ENCODE results near the gene PITX2. TPM values are rescaled to one million over a fixed set of nuclear protein-coding genes. Genes with fewer than 3 reads are reported as not detected.

The PITX2 gene
- total RNA-seq, 1 donor from 2014 or later: 1.0 TPM

DNA sequence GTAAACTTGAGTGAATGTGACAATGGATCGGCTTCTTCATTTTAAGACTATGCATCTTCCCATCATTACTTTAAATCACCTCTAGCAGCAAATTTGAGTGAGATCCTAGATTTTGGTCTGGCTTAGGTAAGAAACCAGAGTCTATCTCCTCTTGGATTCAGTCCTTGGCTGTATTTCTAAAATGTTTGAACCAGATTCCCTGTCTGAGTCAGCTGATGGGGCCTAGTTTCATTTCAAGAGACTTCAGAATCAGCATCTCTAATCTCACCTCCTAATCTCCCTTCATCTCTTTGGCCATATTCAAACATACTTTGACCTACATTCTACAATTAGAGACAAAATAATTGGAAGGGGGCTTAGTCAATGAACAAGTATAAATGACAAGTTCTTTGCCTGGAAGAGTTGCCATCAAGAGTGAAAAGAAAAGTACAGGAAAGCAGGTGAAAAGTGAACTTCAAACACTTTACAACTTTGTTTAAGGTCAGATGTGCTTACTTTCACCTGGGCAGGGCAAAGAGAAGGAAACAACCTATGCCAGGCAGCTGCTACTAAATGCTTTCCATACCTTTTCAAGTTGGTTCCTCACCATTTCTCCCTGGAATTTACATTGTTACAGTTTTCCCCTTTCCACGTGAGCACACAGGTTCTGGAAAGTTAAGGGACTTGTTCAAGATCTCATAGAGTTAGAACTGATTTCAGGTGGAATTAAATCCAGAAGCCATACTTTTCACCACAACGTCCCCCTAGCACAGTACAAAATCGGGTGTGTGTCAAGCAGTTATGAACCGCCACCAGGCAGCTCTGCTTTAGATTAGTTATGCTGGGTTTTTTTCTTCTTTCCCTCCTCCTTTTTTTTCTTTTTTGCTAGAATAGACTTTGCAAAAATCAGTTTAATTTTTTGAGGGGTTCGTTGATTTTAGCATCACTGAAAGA is 30.7 kb upstream of the PITX2 start:
- DNase-seq (ENCODE audit: low spot score): no peak
- H3K27me3 Mint-ChIP-seq (ENCODE audit: low read depth): peaks cover 39% of the 10 kb centered on the region
- H3K9me3 Mint-ChIP-seq (ENCODE audit: low read depth): peaks cover under 1% of the 10 kb centered on the region
- H3K36me3 Mint-ChIP-seq (ENCODE audit: low read depth): no peaks in the 10 kb centered on the region
- TF ChIP-seq, protein P1, sequence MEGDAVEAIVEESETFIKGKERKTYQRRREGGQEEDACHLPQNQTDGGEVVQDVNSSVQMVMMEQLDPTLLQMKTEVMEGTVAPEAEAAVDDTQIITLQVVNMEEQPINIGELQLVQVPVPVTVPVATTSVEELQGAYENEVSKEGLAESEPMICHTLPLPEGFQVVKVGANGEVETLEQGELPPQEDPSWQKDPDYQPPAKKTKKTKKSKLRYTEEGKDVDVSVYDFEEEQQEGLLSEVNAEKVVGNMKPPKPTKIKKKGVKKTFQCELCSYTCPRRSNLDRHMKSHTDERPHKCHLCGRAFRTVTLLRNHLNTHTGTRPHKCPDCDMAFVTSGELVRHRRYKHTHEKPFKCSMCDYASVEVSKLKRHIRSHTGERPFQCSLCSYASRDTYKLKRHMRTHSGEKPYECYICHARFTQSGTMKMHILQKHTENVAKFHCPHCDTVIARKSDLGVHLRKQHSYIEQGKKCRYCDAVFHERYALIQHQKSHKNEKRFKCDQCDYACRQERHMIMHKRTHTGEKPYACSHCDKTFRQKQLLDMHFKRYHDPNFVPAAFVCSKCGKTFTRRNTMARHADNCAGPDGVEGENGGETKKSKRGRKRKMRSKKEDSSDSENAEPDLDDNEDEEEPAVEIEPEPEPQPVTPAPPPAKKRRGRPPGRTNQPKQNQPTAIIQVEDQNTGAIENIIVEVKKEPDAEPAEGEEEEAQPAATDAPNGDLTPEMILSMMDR (IDR thresholded peaks at IDR 0.05): no peak
- H3K4me3 Mint-ChIP-seq (ENCODE audit: unreplicated experiment): no peak overlapping the region
- no peak overlapping the region for H3K27ac Mint-ChIP-seq (ENCODE audit: unreplicated experiment)
- no peaks in the 10 kb centered on the region for H3K4me1 Mint-ChIP-seq (ENCODE audit: low read depth)

DNA sequence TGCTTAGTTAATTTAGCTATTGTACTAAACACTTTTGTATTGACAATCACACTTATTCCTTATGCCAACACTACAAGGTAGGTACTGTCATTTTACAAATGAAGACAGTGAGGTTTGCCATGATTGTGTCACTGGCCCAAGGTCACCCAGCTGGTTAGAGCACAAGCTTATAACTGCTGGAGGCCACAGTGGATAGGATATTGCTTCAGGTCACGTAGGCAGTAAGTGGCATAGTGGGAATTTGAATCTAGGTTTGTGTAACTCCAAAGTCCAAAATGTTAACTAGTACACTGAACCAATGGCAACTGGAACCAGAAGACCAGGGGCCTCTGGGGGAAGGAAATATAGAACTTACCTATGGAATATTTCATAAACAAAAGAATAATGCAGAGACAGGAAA is 21.1 kb upstream of the PITX2 start:
- peaks cover 78% of the 10 kb centered on the region for H3K27me3 Mint-ChIP-seq (ENCODE audit: low read depth)
- H3K9me3 Mint-ChIP-seq (ENCODE audit: low read depth): peaks cover 2% of the 10 kb centered on the region
- DNase-seq (ENCODE audit: low spot score): no peak
- H3K36me3 Mint-ChIP-seq (ENCODE audit: low read depth): peaks cover 1% of the 10 kb centered on the region
- no peak overlapping the region for H3K27ac Mint-ChIP-seq (ENCODE audit: unreplicated experiment)
- no peaks in the 10 kb centered on the region for H3K4me1 Mint-ChIP-seq (ENCODE audit: low read depth)
- TF ChIP-seq, protein P1 (IDR thresholded peaks at IDR 0.05): no peak
- H3K4me3 Mint-ChIP-seq (ENCODE audit: unreplicated experiment): no peak overlapping the region

DNA sequence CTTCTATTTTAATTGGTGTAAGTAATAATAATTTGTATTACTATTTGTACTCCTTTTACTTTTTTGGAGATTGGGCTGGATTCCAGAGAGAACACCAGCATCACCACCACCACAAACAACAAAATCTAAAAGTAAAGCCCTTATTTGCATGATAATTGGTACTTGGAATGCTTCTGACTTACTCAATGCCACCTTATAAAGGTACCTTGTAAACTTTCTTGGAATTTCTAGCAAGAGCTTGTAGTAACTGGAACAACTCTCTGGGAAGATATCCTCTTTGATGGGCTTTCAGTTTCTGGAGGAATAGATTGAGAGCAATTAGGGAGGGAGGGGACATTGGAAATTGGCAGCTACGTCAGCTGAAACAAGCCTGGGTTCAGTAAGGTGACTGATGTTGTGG is 20.2 kb upstream of the PITX2 start:
- H3K36me3 Mint-ChIP-seq (ENCODE audit: low read depth): peaks cover 3% of the 10 kb centered on the region
- H3K27me3 Mint-ChIP-seq (ENCODE audit: low read depth): peaks cover 84% of the 10 kb centered on the region
- TF ChIP-seq, protein P1 (IDR thresholded peaks at IDR 0.05): no peak
- no peak for DNase-seq (ENCODE audit: low spot score)
- peaks cover 3% of the 10 kb centered on the region for H3K9me3 Mint-ChIP-seq (ENCODE audit: low read depth)
- H3K4me1 Mint-ChIP-seq (ENCODE audit: low read depth): no peaks in the 10 kb centered on the region
- no peak overlapping the region for H3K27ac Mint-ChIP-seq (ENCODE audit: unreplicated experiment)
- H3K4me3 Mint-ChIP-seq (ENCODE audit: unreplicated experiment): no peak overlapping the region

DNA sequence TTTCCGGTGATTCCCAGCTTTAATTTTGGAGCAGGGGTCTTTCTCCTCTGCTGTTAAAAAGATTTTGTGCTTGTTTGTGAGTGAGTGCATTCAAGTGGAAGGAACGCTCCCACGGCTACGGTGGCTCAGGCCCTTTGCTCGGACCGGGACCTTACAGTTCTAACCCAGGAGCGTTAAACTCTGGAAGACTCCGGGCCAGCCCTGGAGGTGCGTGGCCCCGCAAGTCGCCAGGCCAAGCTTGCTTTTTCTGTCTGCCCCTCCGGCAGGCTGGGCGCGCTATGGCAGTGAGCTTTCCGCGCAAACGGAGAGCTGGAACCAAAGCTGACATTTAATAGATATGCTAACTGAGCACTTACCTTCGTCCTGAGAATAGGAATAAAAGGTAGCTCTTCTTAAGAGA is 18.3 kb upstream of the PITX2 start:
- H3K36me3 Mint-ChIP-seq (ENCODE audit: low read depth): peaks cover 7% of the 10 kb centered on the region
- DNase-seq (ENCODE audit: low spot score): no peak
- TF ChIP-seq, protein P1 (IDR thresholded peaks at IDR 0.05): no peak

DNA sequence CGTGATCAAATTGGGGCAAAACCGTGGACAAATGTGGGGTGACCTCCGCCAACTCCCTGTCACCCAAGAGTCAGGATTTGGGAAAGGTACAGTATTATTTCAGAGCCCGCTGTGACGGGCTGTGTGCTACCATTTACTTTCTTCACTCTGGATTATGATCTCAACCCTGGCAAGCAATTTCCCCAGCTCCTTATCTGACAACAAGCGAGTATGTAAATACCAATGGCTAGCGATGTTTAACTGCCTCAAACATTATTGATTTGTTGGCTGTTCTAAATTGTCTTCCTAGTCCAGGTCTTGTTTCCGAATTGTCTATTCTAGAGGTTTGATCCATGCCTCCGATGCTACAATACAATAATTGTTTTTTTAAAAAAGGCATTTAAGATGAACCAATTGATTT is 17.7 kb upstream of the PITX2 start:
- no peak overlapping the region for H3K4me3 Mint-ChIP-seq (ENCODE audit: unreplicated experiment)
- H3K27ac Mint-ChIP-seq (ENCODE audit: unreplicated experiment): no peak overlapping the region
- H3K4me1 Mint-ChIP-seq (ENCODE audit: low read depth): peaks cover 14% of the 10 kb centered on the region
- no peak for DNase-seq (ENCODE audit: low spot score)
- TF ChIP-seq, protein P1 (IDR thresholded peaks at IDR 0.05): no peak
- H3K27me3 Mint-ChIP-seq (ENCODE audit: low read depth): peaks cover 85% of the 10 kb centered on the region
- peaks cover 3% of the 10 kb centered on the region for H3K9me3 Mint-ChIP-seq (ENCODE audit: low read depth)
- H3K36me3 Mint-ChIP-seq (ENCODE audit: low read depth): peaks cover 7% of the 10 kb centered on the region

More for the DNA sequence above, 18.3 kb upstream of the PITX2 start:
- H3K9me3 Mint-ChIP-seq (ENCODE audit: low read depth): peaks cover 3% of the 10 kb centered on the region
- peaks cover 88% of the 10 kb centered on the region for H3K27me3 Mint-ChIP-seq (ENCODE audit: low read depth)
- no peak overlapping the region for H3K4me3 Mint-ChIP-seq (ENCODE audit: unreplicated experiment)
- H3K4me1 Mint-ChIP-seq (ENCODE audit: low read depth): peaks cover 14% of the 10 kb centered on the region
- H3K27ac Mint-ChIP-seq (ENCODE audit: unreplicated experiment): no peak overlapping the region

All from chondrocyte (in vitro differentiated cells).